GM19452 (cell line): ENCODE results near the gene HSF5.

Experiments
- ATAC-seq: cut with Tn5 transposase; IDR thresholded peaks from one replicate; pipeline ENCODE4 v1.9.1; 2021; ENCODE audit not compliant: unreplicated experiment

Gene HSF5

DNA sequence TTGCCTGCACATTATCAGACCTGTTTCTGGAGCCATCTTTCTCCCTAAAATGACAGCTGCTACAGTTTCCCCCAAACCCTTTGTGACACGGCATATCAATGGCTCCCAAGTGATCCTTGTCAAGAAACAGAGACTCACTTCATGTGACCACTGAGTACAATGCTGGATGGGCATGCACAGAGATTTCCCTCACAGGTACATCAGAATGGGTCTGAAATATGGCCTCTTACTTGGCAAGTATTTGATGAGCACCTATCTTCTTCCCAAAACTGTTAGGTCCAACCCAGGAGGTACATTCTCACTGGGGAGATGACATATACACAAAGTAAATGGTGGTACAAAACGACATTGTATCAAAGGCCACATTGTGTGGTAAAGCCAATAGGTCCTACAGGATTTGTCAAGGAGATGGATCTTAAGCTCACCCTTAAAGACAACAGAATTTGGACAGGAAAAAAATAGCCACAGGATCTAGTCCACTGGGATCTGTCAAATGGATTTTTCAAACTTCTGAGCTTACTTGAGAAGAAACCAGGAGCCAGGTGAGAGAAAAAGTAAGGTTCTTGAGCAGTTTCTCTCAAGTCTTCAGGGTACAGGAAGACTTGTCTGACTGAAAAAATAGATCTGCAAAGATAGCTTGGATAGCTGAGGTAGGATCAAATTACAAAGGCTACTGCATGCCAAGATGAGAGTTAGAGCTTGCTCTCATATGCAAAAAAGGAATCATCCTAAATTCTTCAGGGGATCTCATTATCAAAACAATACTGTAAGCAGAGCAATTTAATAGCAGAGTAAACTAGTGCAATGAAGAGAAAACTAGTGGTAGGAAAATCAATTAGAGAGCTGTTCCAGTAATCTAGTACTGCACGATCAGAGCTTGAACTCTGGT, 99.7 kb downstream of the HSF5 start:
- ATAC-seq: no peak

GRCh38 chr17:58387834-58388233, 100.4 kb downstream of the HSF5 start:
- ATAC-seq: no peak

- no peak for ATAC-seq
Measured at GRCh38 chr17:58386708-58387107, 101.5 kb downstream of the HSF5 start.

DNA sequence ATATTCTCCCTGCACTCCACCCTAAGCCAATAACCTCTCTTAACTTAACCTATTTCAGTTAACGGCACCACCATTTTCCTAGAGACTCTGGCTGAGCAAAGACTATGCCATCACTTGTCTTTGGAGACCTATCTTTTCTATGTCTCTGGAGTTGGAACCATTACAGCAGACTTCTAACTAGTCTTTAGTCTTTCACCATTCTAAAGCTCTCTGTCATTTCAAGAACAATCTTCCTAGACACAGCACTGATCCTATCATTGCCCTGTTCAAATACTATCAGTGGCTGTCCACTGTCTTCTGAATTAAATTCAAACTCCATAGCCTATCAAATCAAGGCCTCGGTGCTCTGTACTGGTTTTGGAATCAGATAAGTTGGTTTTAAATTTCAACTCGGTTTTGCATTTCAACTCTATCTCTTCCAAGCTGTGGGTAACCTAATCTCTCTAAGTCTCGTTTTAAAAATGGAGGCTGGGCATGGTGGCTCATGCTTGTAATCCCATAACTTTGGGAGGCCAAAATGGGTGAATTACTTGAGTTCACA, 102.8 kb downstream of the HSF5 start:
- ATAC-seq: no peak

DNA sequence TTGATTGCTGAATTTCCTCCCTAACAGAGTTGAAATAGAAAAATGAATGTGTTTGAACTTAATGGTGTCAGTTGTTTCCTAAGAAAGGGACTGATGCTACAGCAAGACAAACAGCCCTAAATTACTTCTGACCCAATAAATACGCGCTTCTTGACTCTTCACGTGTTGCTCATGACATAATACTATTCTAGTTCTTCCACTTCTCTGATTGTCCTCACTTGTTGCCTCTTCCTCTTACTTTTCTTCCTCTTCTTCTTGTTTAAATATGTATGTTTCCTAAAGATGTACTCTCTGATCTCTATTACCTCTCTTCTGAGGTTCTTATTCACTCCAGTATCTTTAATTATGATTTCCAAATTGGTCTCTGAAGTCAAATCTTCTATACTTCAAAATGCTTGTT, 103.3 kb downstream of the HSF5 start:
- no peak for ATAC-seq

- ATAC-seq: no peak
Measured at GRCh38 chr17:58383892-58384462, 104.2 kb downstream of the HSF5 start.

- ATAC-seq: no peak
Measured at GRCh38 chr17:58382872-58383242, 105.4 kb downstream of the HSF5 start.

- ATAC-seq: no peak
Measured at GRCh38 chr17:58382108-58382871, 105.9 kb downstream of the HSF5 start.

DNA sequence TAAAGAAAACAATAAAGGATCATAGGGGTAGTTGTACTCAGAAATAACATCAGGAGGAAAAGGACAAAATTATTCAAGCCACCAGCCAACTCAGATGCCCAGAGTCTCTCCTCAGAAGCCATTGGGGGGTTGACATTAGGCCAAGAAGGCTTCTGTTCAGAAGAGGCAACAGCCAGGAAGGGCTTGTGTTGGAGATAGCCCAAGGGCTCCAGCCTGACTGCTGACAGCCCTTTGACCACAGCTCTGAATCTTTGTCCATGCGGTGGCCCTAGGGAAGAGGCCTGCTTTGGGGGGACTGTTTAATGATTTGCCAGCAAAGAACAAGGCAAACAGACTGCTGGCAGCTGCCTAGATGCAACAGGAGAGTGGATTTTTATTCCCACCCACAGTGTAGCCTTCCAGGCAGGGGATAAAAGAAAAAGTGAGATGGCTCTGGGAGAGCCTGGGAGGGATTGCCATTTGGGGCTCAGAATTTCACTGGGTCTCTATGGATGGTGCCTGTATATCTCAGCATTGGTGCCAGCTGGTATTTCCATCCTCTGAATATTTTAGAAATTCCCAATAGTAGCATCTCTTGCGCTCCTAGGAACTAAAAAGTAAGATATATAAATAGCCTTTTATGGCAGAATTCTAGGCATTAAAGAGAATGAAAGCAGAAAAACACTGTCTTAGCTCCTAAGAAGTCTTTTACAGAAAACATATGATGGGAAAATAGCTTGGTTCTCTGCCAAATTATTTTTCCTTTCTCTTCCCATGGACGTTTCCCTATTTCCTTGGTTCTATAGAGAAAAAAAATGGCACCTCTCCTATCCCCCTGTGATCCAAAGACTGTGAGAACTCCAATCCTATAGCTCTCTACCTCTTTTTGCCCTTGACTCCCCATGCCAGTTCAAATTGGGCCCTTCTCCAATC, 106.8 kb downstream of the HSF5 start:
- ATAC-seq: no peak

- ATAC-seq: no peak
Measured at GRCh38 chr17:58380207-58381123, 107.7 kb downstream of the HSF5 start.

DNA sequence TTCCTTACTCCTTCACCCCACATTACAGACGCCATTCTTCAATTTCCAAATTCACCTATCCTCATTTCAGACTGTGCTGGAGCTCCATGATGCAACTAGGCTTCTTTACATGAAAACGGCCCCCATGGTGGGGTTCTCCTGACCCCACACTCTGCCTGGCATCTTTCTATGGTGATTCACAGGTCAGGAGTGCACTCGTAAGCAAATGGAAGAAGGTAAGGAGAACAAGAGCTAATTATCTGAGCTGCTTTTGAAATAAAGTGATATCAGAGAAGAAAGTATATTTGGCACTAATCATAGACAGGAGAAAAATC, 108.7 kb downstream of the HSF5 start:
- ATAC-seq: no peak

- ATAC-seq: no peak
Measured at GRCh38 chr17:58378733-58379510, 109.3 kb downstream of the HSF5 start.

DNA sequence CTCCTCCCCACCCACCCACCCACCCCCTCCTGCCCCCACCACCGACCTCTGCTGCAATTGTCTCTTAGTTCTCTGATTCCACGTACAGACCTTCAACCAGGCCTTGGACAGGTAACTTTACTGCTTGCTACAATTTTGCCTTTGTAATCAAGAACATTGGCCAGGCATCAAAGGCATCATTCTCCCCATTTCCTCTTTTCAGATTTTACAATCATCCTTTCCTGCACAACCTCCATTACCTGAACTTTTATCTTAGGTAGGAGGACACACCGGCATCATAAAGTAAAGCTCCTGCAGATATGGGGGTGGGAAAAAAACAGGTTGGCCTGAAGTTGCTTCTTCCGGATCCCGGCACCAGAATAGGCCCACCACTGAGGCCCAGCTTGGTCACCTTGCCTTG, 110.5 kb downstream of the HSF5 start:
- no peak for ATAC-seq

- no peak for ATAC-seq
Measured at GRCh38 chr17:58377093-58377601, 111.1 kb downstream of the HSF5 start.

GRCh38 chr17:58376472-58377000, 111.7 kb downstream of the HSF5 start:
- no peak for ATAC-seq

DNA sequence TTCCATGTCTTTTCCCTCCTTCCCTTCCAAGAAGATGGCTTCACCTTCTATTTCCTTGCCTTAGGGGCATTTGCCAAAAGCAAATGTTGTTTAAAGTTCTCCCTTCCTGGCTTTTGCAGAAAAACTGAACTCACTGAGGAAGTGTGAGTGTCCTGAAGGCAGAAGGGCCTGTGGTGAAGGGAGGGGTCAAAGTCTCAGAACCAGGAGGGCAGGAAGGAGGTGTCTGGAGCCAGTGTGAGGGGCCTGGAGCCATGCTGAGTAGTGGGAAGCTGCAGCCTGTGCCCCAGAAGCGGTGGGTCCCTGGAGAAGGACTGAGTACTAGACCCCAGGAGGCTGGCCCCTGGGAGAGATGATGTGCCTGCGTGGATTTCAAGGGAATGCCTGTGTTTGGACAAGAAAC, 112.4 kb downstream of the HSF5 start:
- no peak for ATAC-seq

- no peak for ATAC-seq
Measured at GRCh38 chr17:58375256-58375655, 113.0 kb downstream of the HSF5 start.

DNA sequence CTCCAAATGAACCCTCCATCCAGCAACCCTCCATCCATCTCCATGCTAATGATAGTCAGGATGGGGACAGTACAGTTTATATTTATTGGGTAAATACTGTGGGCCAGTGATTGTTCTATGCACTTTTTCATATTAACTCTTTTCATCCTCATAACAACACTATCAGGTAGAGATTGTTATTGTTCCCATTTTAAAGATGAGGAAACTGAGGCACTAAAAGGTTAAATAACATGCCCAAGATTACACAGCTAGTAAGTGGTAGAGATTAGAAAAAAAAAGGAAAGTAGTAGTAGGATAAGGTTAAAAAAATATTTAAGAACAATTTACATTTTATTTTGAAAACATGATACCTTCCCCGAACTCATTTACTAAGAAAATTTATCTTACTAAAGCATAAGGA, 114.3 kb downstream of the HSF5 start:
- ATAC-seq: no peak

DNA sequence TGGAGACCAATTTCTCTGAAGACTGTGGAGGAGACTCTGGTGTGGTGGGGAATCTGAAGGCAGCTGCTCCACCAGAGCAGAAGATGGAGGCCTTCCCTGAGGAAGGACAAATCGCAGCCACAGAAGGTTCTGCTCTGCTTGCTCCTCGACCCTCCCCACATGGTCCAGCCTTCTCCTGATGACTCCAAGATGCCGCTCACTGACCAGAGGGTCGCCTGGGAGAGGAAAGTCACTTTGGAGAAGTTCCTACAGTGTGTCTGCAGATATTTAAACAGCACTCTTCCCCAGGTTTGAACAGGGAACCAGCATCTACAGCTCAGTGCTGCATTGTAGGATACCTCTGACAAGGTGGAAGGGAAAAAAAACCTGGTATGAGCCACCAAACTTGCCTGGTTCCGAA, 115.2 kb downstream of the HSF5 start:
- no peak for ATAC-seq
